PC-9 (cell line): ENCODE results near the gene EXD3.

Experiments used
- CTCF ChIP-seq: fragments of 200-600 bp; sonication (generic); conservative IDR thresholded peaks from 2 replicates; pipeline ENCODE4 v1.6.1; 2017; ENCODE audit warnings: mixed run types, antibody characterized with exemption, mild to moderate bottlenecking, moderate library complexity
- EZH2 ChIP-seq: fragments of 200-600 bp; sonication (generic); IDR thresholded peaks from 2 replicates; pipeline ENCODE4 v1.8.0; 2017; ENCODE audit warnings: antibody characterized with exemption, low read depth

- TF ChIP-seq EZH2 = no peak
- TF ChIP-seq CTCF = no peak
Observed at GRCh38 chr9:137467161-137467581, 44.2 kb upstream of the EXD3 start.
